ENCODE measurements around the gene NOC2L. TPM values are rescaled to one million over a fixed set of nuclear protein-coding genes. Genes with fewer than 3 reads are reported as not detected.

Gene NOC2L
- total RNA-seq, 1 donor from 2014 or later = 46.5 TPM

DNA sequence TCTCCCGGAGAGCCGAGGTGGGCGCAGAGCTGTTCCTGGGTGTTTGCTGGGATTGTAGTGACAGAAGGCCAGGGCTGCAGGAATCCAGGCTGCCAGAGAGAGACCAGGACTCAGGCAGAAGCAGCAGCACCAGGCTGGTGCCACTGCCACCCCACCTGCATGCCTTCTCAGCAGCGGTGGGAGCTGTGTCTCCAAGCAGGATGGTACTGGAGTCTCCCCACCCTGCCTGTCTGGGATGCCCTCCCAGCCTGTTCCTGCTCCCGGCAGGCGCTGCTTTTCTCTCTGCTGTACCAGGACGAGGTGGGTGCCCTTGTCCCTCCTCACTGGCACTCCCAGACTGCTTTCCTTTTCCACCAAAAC is 45.3 kb upstream of the NOC2L start:
- DNase-seq = no peak
- H3K4me1 ChIP-seq = peaks cover 40% of the 10 kb centered on the region
- H3K9me3 ChIP-seq = no peaks in the 10 kb centered on the region
- H3K27me3 ChIP-seq (ENCODE audit: low read depth) = peaks cover 28% of the 10 kb centered on the region
- TF ChIP-seq, protein P1, sequence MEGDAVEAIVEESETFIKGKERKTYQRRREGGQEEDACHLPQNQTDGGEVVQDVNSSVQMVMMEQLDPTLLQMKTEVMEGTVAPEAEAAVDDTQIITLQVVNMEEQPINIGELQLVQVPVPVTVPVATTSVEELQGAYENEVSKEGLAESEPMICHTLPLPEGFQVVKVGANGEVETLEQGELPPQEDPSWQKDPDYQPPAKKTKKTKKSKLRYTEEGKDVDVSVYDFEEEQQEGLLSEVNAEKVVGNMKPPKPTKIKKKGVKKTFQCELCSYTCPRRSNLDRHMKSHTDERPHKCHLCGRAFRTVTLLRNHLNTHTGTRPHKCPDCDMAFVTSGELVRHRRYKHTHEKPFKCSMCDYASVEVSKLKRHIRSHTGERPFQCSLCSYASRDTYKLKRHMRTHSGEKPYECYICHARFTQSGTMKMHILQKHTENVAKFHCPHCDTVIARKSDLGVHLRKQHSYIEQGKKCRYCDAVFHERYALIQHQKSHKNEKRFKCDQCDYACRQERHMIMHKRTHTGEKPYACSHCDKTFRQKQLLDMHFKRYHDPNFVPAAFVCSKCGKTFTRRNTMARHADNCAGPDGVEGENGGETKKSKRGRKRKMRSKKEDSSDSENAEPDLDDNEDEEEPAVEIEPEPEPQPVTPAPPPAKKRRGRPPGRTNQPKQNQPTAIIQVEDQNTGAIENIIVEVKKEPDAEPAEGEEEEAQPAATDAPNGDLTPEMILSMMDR (IDR thresholded peaks at IDR 0.05) = no peak
- no peaks in the 10 kb centered on the region for H3K36me3 ChIP-seq
- intact Hi-C loops (cut with DNase I) = no loop called here
- H3K4me3 ChIP-seq = no peak overlapping the region
- ATAC-seq = no peak
- no peak overlapping the region for H3K27ac ChIP-seq

DNA sequence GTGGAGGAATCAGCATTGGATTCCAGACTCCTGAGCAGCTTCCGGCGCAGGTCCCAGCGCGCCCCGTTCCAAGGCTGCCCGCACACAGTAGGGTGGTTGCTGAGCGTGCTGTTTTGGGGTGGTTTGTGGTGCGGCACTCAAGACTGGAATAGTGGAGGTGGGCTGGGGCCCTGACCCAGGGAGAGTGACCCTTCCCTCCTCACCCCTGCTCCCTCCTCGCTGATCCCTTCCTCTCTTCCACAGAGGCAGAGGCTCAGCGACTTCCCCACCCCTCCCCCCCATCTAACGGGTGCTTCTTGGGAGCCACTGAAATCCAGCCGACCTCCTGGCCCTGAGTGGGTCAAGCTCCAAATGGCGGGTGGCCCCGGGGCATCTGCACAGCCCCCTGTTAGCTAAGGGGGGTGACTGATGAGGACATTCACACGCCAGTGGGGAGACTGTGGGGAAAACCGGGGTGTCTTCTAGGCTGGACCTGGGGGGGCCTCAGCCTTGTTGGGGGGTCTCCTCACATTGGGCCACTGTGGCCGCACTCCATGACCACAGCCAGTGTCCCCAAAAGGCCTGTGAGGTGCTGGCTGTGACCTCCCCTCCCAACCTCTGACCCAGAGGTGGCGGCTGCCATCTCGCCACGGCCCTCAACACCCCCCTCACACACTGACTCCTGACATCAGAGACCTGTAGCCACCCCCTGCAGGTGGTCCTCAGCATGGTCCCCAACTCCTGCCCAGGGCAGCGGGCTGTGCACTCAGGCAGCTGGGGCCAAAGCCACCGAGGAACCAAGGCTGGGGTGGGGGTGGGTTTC is 44.8 kb upstream of the NOC2L start:
- intact Hi-C loops (cut with DNase I) = no loop called here
- ATAC-seq = no peak
- no peaks in the 10 kb centered on the region for H3K36me3 ChIP-seq
- TF ChIP-seq, protein P1 (IDR thresholded peaks at IDR 0.05) = no peak
- no peak for DNase-seq
- H3K27ac ChIP-seq = no peak overlapping the region
- H3K9me3 ChIP-seq = no peaks in the 10 kb centered on the region
- H3K27me3 ChIP-seq (ENCODE audit: low read depth) = peaks cover 33% of the 10 kb centered on the region
- H3K4me1 ChIP-seq = peaks cover 43% of the 10 kb centered on the region
- H3K4me3 ChIP-seq = no peak overlapping the region

DNA sequence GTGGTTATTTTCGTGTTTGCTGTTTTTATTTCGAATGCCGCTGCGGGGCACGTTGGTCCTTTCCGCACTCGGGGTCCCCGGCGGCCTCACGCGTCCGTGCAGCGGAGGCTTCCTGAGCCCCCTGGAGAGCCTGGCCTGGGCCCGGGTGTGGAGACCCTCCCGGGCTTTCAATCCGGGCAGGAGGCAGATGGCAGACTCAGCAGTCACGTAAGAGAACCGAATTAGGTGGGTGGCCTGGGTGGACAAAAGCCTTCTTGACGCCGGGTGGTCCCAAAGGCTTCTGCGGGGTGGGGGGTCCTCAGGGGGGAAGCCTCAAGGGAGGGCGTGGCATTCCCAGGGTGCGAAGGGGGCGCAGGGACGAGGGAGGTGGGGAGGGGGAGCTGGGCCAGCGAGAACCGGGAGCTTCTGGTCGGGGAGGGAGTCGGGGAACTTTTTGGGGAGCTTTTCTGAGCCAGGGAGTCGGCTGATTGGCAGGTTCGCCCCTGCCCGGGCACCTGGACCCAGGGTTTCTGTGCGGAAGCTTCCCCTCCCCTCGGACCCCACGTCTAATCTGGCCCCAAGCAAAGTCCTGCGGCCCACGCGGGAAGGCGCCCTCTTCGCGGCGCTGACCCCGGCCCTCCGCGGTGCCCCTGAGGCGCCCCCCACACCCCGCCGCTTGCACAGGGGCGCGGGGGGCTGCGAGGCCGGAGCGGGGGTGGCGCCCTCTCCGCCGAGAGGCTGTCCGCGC is 42.2 kb upstream of the NOC2L start:
- peaks cover 50% of the 10 kb centered on the region for H3K27me3 ChIP-seq (ENCODE audit: low read depth)
- peak overlapping the region; percentile 68 for H3K4me3 ChIP-seq
- H3K4me1 ChIP-seq = peaks cover 50% of the 10 kb centered on the region
- H3K27ac ChIP-seq = peak overlapping the region; percentile 99
- H3K36me3 ChIP-seq = no peaks in the 10 kb centered on the region
- ATAC-seq = no peak
- H3K9me3 ChIP-seq = no peaks in the 10 kb centered on the region
- TF ChIP-seq, protein P1 (IDR thresholded peaks at IDR 0.05) = no peak
- no peak for DNase-seq
- intact Hi-C loops (cut with DNase I) = no loop called here

DNA sequence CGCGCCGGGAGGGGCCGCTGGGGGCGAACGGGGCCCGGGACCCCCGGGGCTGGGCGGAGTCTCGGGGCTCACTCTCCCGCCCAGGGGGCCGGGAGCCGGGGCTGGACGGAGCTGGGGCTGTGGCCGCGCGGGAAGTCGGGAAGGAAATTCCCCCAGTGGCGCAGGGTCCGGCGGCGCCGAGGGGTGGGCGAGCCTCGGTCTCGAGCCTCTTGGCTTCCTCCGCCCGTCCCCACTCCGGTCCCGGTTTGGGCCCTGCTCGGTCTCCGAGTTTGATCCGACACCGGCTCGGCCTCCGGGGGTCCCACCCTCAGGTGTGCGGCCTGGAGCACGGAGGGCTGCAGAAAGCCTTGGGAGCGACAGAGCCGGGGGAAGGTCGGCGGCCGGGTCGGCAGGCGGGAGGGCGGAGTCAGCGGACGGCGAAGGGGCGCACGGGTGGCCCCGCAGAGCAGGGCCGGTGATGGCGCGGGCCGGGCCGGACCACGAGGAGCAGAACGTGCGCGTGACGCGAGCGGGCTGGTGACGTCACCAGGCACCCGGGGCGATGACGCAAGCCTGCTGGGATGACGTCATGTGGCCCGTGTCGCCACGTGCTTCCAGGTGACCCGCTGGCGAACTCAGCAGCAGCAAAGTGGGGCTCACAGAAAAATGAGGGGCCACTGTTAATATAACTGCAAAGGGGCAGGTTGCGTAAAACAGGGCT is 41.5 kb upstream of the NOC2L start:
- DNase-seq = peak; percentile 84
- Histone ChIP-seq H3K27me3 (ENCODE audit: low read depth) (peaks cover 50% of the 10 kb centered on the region), H3K27ac (peak overlapping the region; percentile 99), H3K36me3 (no peaks in the 10 kb centered on the region), H3K4me3 (peak overlapping the region; percentile 68), H3K9me3 (no peaks in the 10 kb centered on the region), H3K4me1 (peaks cover 47% of the 10 kb centered on the region)
- ATAC-seq = peak; percentile 72 to 76
- intact Hi-C loops (cut with DNase I) = no loop called here
- TF ChIP-seq, protein P1 (IDR thresholded peaks at IDR 0.05) = no peak

DNA sequence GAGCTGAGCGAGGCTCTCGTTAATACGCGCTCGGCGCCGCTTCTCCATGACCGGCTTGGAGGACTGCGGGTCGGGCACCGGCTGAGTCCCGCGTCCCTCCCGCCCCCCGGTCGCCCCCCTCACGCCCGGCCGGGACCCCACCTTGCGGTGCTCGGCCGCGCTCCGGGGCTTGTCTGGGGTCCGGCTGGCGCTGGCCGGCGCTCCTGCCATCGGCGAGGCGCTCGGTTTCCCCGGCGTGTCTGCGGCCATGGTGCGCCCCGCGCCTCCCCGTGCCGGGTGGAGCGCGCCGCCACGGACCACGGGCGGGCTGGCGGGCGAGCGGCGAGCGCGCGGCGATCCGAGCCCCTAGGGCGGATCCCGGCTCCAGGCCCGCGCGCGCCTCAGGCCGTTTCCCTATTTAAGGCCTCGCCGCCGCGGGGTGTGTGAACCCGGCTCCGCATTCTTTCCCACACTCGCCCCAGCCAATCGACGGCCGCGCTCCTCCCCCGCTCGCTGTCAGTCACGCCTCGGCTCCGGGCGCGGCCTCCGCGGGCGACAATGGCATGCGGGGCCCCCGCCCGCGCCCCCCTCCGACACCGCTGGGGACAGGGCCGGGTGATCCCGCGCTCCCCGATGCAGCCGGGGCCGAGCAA is 40.8 kb upstream of the NOC2L start, which contains the start of gene HES4:
Gene HES4 (minus strand): TSS at position 373 of the 632 bp plus-strand sequence. CDS start 124 bp downstream, at position 249.
- Histone ChIP-seq H3K27ac (peak within 1 kb of the TSS; percentile 99), H3K36me3 (no peaks in the 10 kb centered on the region), H3K4me3 (peak within 1 kb of the TSS; percentile 68), H3K9me3 (no peaks in the 10 kb centered on the region), H3K27me3 (ENCODE audit: low read depth) (peaks cover 53% of the 10 kb centered on the region), H3K4me1 (peaks cover 40% of the 10 kb centered on the region)
- TF ChIP-seq, protein P1 (IDR thresholded peaks at IDR 0.05) = no peak
- DNase-seq (peak; percentile 95), ATAC-seq (peak; percentile 89 to 90)
- intact Hi-C loops (cut with DNase I) = no loop called here
